ENCODE measurements around the gene ALS2.

DNA sequence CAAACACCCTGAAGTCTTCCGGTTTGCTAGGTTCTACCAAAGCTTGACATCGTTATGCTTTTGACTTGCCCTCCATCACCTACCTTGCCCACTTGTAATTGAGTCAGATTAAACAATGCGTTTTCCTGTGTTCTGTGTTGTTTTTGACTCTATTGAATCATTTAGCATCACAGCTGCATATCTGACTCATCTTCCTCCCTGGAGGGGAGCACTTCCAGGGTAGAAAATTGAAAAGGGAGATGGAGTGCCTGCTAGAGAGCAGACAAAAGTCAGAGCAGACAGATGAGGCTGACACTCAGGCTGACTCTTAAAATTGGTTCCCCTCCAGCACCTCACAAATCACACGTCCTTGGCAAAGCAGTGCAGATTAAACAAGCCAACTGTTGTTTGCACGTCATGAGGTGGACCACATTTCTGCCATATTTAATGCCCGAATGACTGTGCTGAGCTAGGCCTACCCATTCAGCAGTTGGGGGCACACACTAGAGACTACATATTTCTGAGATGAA lies 84.5 kb downstream of the ALS2 start:
- no peak for TF ChIP-seq CTCF (IDR thresholded peaks at IDR 0.05; ENCODE audit: low read depth, low read length)
- no peak for TF ChIP-seq POLR2A (IDR thresholded peaks at IDR 0.05; ENCODE audit: extremely low read depth, insufficient read length)
- no peak for TF ChIP-seq MYC (IDR thresholded peaks at IDR 0.05; ENCODE audit: low read depth, low read length)

Measured in NB4 (cell line).